ENCODE results near the gene HRH2. TPM values are rescaled to one million over a fixed set of nuclear protein-coding genes. Genes with fewer than 3 reads are reported as not detected.

The HRH2 gene, protein sequence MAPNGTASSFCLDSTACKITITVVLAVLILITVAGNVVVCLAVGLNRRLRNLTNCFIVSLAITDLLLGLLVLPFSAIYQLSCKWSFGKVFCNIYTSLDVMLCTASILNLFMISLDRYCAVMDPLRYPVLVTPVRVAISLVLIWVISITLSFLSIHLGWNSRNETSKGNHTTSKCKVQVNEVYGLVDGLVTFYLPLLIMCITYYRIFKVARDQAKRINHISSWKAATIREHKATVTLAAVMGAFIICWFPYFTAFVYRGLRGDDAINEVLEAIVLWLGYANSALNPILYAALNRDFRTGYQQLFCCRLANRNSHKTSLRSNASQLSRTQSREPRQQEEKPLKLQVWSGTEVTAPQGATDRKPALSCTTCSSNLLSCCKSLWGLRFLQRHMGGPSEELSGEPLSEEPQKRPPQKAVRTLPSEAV
- 3.3 and 3.6 TPM in 2 replicates for total RNA-seq (2021)
- long read RNA-seq, partial matches to known transcripts, result 1 of 4 reads
- long read RNA-seq, other reads (novel, unspliced or antisense), result 3 of 4 reads

DNA sequence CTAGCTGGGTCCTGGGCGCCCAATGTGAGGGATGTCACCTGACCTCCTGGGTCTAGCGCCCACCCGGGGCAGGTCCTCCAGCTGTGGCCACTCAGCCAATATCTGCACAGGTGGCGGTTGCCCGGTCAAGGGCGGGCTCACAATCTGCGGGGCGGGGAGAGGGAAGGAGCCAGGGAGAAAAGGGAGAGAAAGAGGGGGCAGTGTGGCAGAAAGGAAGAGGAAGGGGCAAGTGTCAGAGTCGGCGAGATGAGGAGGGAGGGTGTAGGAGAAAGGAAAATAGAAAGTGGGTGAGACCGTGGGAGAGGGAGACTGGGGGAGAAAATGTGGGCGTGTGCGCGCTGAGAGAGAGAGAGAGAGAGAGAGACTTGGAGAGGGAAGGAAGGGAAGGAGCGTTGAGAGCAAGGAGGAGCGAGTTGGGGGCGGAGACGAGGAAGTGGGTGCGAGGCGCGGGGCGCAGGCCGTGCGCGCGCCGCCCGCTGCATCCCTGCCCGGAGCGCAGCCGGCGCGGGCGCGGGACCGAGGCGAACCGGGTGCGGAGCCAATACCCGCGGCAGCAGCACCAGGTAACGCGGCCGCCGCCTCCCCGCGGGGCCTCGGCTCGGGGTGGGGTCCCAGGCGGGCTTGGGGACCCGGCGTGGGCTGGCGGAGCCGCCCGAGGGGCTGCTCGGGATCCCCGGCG, at the start of gene HRH2:
HRH2 (plus strand) TSS at position 479 of the 679 bp plus-strand sequence. CDS start 25,163 bp downstream, outside the sequence.
- H3T11ph ChIP-seq (ENCODE audit: low read length), result no peak within 1 kb of the TSS
- no peak within 1 kb of the TSS for H2BK15ac ChIP-seq (ENCODE audit: low read depth, low read length)
- no peak within 1 kb of the TSS for H2AFZ ChIP-seq (ENCODE audit: low read length)
- no peaks in the 10 kb centered on the region; a peak in 4 of 7 replicates for H3K36me3 Mint-ChIP-seq (ENCODE audit: insufficient read depth in 1 of 3, low read depth in 3 of 3)
- no peak within 1 kb of the TSS for H3K27ac ChIP-seq (ENCODE audit: insufficient read length, low read depth, low read length)
- H3K56ac ChIP-seq (ENCODE audit: insufficient read length, low read depth, low read length), result no peak within 1 kb of the TSS
- peak within 1 kb of the TSS; percentile 86 to 95 for H3K4me3 Mint-ChIP-seq
- WGBS (ENCODE audit: extremely low coverage, insufficient read length, low lambda C conversion rate), result 100% methylated on average over 2 of the region's 58 CpGs
- H4K5ac ChIP-seq (ENCODE audit: insufficient read length, low read depth, low read length), result no peak within 1 kb of the TSS
- no peak within 1 kb of the TSS for H3K4ac ChIP-seq (ENCODE audit: low read depth, low read length)
- H2BK120ac ChIP-seq (ENCODE audit: low read depth, low read length, poor library complexity, severe bottlenecking), result no peak within 1 kb of the TSS
- H3K79me2 ChIP-seq (ENCODE audit: insufficient read depth, low read length), result no peaks in the 10 kb centered on the region
- H3K27me3 ChIP-seq (ENCODE audit: insufficient read depth, low read length), result no peaks in the 10 kb centered on the region
- peak within 1 kb of the TSS in 1 of 3 experiments; percentile 78; a peak in 1 of 7 replicates for H3K27ac Mint-ChIP-seq
- no peak within 1 kb of the TSS for H2BK20ac ChIP-seq (ENCODE audit: low read depth, low read length, poor library complexity, severe bottlenecking)
- peak within 1 kb of the TSS; percentile 36 for H3K4me2 ChIP-seq (ENCODE audit: insufficient read depth, insufficient read length, low read length)
- no peak within 1 kb of the TSS for H3K18ac ChIP-seq (ENCODE audit: insufficient read length, low read depth, low read length)
- H4K20me1 ChIP-seq (ENCODE audit: control insufficient read depth, insufficient read depth, insufficient read length), result no peaks in the 10 kb centered on the region
- peak within 1 kb of the TSS; percentile 23 for H3K9ac ChIP-seq (ENCODE audit: extremely low read depth, insufficient read length, low read length)
- H3K14ac ChIP-seq (ENCODE audit: insufficient read depth, low read length), result peak within 1 kb of the TSS; percentile 36; the same call in 1 of the 2 replicates
- peaks cover 27 to 33% of the 10 kb centered on the region in 2 experiments for H3K4me1 Mint-ChIP-seq
- H4K8ac ChIP-seq (replicated peaks; ENCODE audit: insufficient read length, low read depth, low read length), result no peak within 1 kb of the TSS
- H3K23ac ChIP-seq (ENCODE audit: insufficient read length, low read depth, low read length), result no peak within 1 kb of the TSS
- no peak within 1 kb of the TSS for H2BK5ac ChIP-seq (ENCODE audit: insufficient read length, low read length)
- no peaks in the 10 kb centered on the region; a peak in 3 of 5 replicates for H3K9me3 Mint-ChIP-seq
- H3K23me2 ChIP-seq (ENCODE audit: insufficient read length, low read depth, low read length, poor library complexity, severe bottlenecking), result peaks cover 6% of the 10 kb centered on the region
- no peak within 1 kb of the TSS for H4K91ac ChIP-seq (ENCODE audit: insufficient read length, low read depth, low read length)
- no peaks in the 10 kb centered on the region for H3K9me3 ChIP-seq (ENCODE audit: control insufficient read depth, low read depth, low read length)
- TF ChIP-seq, protein P1, sequence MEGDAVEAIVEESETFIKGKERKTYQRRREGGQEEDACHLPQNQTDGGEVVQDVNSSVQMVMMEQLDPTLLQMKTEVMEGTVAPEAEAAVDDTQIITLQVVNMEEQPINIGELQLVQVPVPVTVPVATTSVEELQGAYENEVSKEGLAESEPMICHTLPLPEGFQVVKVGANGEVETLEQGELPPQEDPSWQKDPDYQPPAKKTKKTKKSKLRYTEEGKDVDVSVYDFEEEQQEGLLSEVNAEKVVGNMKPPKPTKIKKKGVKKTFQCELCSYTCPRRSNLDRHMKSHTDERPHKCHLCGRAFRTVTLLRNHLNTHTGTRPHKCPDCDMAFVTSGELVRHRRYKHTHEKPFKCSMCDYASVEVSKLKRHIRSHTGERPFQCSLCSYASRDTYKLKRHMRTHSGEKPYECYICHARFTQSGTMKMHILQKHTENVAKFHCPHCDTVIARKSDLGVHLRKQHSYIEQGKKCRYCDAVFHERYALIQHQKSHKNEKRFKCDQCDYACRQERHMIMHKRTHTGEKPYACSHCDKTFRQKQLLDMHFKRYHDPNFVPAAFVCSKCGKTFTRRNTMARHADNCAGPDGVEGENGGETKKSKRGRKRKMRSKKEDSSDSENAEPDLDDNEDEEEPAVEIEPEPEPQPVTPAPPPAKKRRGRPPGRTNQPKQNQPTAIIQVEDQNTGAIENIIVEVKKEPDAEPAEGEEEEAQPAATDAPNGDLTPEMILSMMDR (conservative IDR thresholded peaks at IDR 0.05), result no peak
- no peaks in the 10 kb centered on the region for H3K79me1 ChIP-seq (ENCODE audit: insufficient read depth, low read depth, low read length, poor library complexity, severe bottlenecking)
- no peak within 1 kb of the TSS for H2BK12ac ChIP-seq (ENCODE audit: insufficient read length, low read depth, low read length)
- H3K4me1 ChIP-seq (ENCODE audit: insufficient read depth, low read length), result no peaks in the 10 kb centered on the region
- DNase-seq, result peak; percentile 52
- H3K27me3 Mint-ChIP-seq (ENCODE audit: low read depth), result peaks cover 23% of the 10 kb centered on the region
- H2AK5ac ChIP-seq (ENCODE audit: insufficient read length, low read length), result no peak within 1 kb of the TSS
